ENCODE data around the gene ABCA7.

GRCh38 chr19:1038978-1039645 lies 795 bp upstream of the ABCA7 start:
- TF ChIP-seq CTCF (IDR thresholded peaks at IDR 0.05; ENCODE audit: low read depth, low read length) (no peak), POLR2A (IDR thresholded peaks at IDR 0.05; ENCODE audit: extremely low read depth, insufficient read length) (no peak), MYC (IDR thresholded peaks at IDR 0.05; ENCODE audit: low read depth, low read length) (no peak), MAX (IDR thresholded peaks at IDR 0.05; ENCODE audit: low read depth, low read length) (no peak)

All from NB4 (cell line).